Naive thymus-derived CD8-positive, alpha-beta T cell (primary cell): ENCODE data around the gene SKOR1. TPM values are rescaled to one million over a fixed set of nuclear protein-coding genes. Genes with fewer than 3 reads are reported as not detected.

Experiments used
- ATAC-seq, 2 donors: fragments of 150-1000 bp; cut with Tn5 transposase in 1 of 2; sonication (Bioruptor Pico), chemical (Tn5 transposase) in 1 of 2; 1 replicate in 1 of 2; 2 replicates in 1 of 2; pipeline ENCODE4 v1.10.0; 2021; ENCODE audit warnings: mild to moderate bottlenecking in 2 of 2, moderate library complexity in 2 of 2
- POLR2A ChIA-PET: fragments of 350-600 bp; sonication (Branson Sonifier 250); formaldehyde crosslinking; loops from one replicate; lab custom pipeline; 2021; ENCODE audit warnings: antibody characterized with exemption; lab: Charles Lee
- DNase-seq, 10 donors: peaks; one replicate each; pipeline versions ENCODE4 v3.0.0 to v3.0.0-alpha.2; 2020 to 2022
- H3K27ac Mint-ChIP-seq, 10 donors: one replicate each; pipeline ENCODE4 v1.8.0; 2020 to 2022; ENCODE audit warnings: mild to moderate bottlenecking in 10 of 10, mixed read lengths in 10 of 10, moderate library complexity in 4 of 10, inconsistent platforms in 1 of 10
- H3K27me3 Mint-ChIP-seq, 5 donors: one replicate each; pipeline ENCODE4 v1.8.0; 2021 to 2022; ENCODE audit warnings: mixed read lengths in 5 of 5
- H3K36me3 Mint-ChIP-seq, 3 donors: one replicate each; pipeline ENCODE4 v1.8.0; 2020 to 2022; ENCODE audit warnings: mixed read lengths in 3 of 3, mild to moderate bottlenecking in 2 of 3, inconsistent platforms in 1 of 3
- H3K4me1 Mint-ChIP-seq, 4 donors: one replicate each; pipeline ENCODE4 v1.8.0; 2021 to 2022; ENCODE audit warnings: mixed read lengths in 4 of 4
- H3K4me3 Mint-ChIP-seq, 10 donors: one replicate each; pipeline ENCODE4 v1.8.0; 2020 to 2022; ENCODE audit warnings: mild to moderate bottlenecking in 10 of 10, mixed read lengths in 10 of 10, moderate library complexity in 6 of 10, inconsistent platforms in 1 of 10
- H3K9me3 Mint-ChIP-seq, 9 donors: one replicate each; pipeline ENCODE4 v1.8.0; 2020 to 2022; ENCODE audit warnings: mixed read lengths in 9 of 9, mild to moderate bottlenecking in 3 of 9, inconsistent platforms in 1 of 9, moderate library complexity in 1 of 9
- polyA plus RNA-seq, 3 donors: library from polyadenylated mRNA; unstranded; fragments of 300-500 nt; fragmentation: Illumina TruSeq; gene quantifications; one replicate each; pipeline ENCODE4 v1.2.3, GENCODE V29; 2021
- total RNA-seq, 8 experiments: library from RNA in 2 of 8; stranded (reverse) in 2 of 8; gene quantifications; one replicate each; pipeline ENCODE4 v1.2.3 and lab custom pipeline; 2021 to 2026

Gene SKOR1
- total and polyA plus RNA-seq, 5 experiments from 2014 or later = 0.05 to 1.4 (median 1.0) TPM; not detected in 2

GRCh38 chr15:67869701-67870100, 44.4 kb downstream of the SKOR1 start:
- no peak overlapping the region for H3K4me3 Mint-ChIP-seq
- H3K4me1 Mint-ChIP-seq = no peaks in the 10 kb centered on the region
- no peak overlapping the region for H3K27ac Mint-ChIP-seq
- POLR2A ChIA-PET = interaction anchor here (0.5 kb wide), 1 partner anchor 1315 kb away, joined by 4 read pairs; no protein-coding TSS in a partner anchor
- DNase-seq (no peak), ATAC-seq (no peak)
- H3K27me3 Mint-ChIP-seq = peaks cover 2 to 27% (median 8%) of the 10 kb centered on the region in 5 donors
- H3K9me3 Mint-ChIP-seq = peaks cover 0 to 42% (median 21%) of the 10 kb centered on the region in 9 donors
- peaks cover 2 to 28% (median 17%) of the 10 kb centered on the region in 3 donors for H3K36me3 Mint-ChIP-seq

- Mint-ChIP-seq H3K27ac (no peak overlapping the region), H3K36me3 (peaks cover 2 to 28% (median 17%) of the 10 kb centered on the region in 3 donors), H3K4me3 (no peak overlapping the region), H3K4me1 (no peaks in the 10 kb centered on the region), H3K9me3 (peaks cover 0 to 45% (median 21%) of the 10 kb centered on the region in 9 donors), H3K27me3 (peaks cover 0 to 26% (median 5%) of the 10 kb centered on the region in 5 donors)
- no peak for ATAC-seq
- no peak for DNase-seq
- POLR2A ChIA-PET = no interaction called here
Observed at GRCh38 chr15:67870868-67871408, 45.6 kb downstream of the SKOR1 start.

- Mint-ChIP-seq H3K4me1 (no peaks in the 10 kb centered on the region), H3K4me3 (no peak overlapping the region), H3K9me3 (peaks cover 0 to 45% (median 21%) of the 10 kb centered on the region in 9 donors), H3K27me3 (peaks cover 4 to 34% (median 5%) of the 10 kb centered on the region in 5 donors), H3K27ac (no peak overlapping the region), H3K36me3 (peaks cover 2 to 28% (median 17%) of the 10 kb centered on the region in 3 donors)
- ATAC-seq = no peak
- DNase-seq = no peak
- POLR2A ChIA-PET = no interaction called here
Observed at GRCh38 chr15:67873777-67874176, 48.5 kb downstream of the SKOR1 start.

GRCh38 chr15:67878712-67879206, 53.5 kb downstream of the SKOR1 start:
- no peak overlapping the region for H3K4me3 Mint-ChIP-seq
- H3K27me3 Mint-ChIP-seq = peaks cover 2 to 20% (median 5%) of the 10 kb centered on the region in 5 donors
- H3K4me1 Mint-ChIP-seq = peaks cover 7 to 14% (median 12%) of the 10 kb centered on the region in 4 donors
- ATAC-seq (no peak), DNase-seq (no peak)
- H3K27ac Mint-ChIP-seq = no peak overlapping the region
- POLR2A ChIA-PET = no interaction called here
- peaks cover 2 to 4% (median 4%) of the 10 kb centered on the region in 3 donors for H3K36me3 Mint-ChIP-seq
- peaks cover 0 to 13% (median 5%) of the 10 kb centered on the region in 9 donors for H3K9me3 Mint-ChIP-seq

- peaks cover 0 to 5% (median 0%) of the 10 kb centered on the region in 9 donors for H3K9me3 Mint-ChIP-seq
- POLR2A ChIA-PET = no interaction called here
- peaks cover 7 to 17% (median 14%) of the 10 kb centered on the region in 4 donors for H3K4me1 Mint-ChIP-seq
- no peak overlapping the region for H3K4me3 Mint-ChIP-seq
- no peak for ATAC-seq
- peak overlapping the region in 1 of 10 donors; percentile 60 for H3K27ac Mint-ChIP-seq
- H3K27me3 Mint-ChIP-seq = peaks cover 0 to 15% (median 4%) of the 10 kb centered on the region in 5 donors
- no peaks in the 10 kb centered on the region for H3K36me3 Mint-ChIP-seq
- no peak for DNase-seq
Observed at GRCh38 chr15:67879440-67880129, 54.3 kb downstream of the SKOR1 start.

GRCh38 chr15:67880651-67881182, 55.4 kb downstream of the SKOR1 start:
- Mint-ChIP-seq H3K4me3 (no peak overlapping the region), H3K27me3 (peaks cover 4 to 22% (median 8%) of the 10 kb centered on the region in 5 donors), H3K9me3 (no peaks in the 10 kb centered on the region), H3K27ac (no peak overlapping the region), H3K4me1 (peaks cover 7 to 26% (median 21%) of the 10 kb centered on the region in 4 donors), H3K36me3 (no peaks in the 10 kb centered on the region)
- DNase-seq (no peak), ATAC-seq (no peak)
- POLR2A ChIA-PET = no interaction called here

- DNase-seq (peak in 4 of 10 donors; percentile 5 to 45 (median 19)), ATAC-seq (peak; percentile 46 to 76)
- H3K27me3 Mint-ChIP-seq = peaks cover 6 to 19% (median 13%) of the 10 kb centered on the region in 5 donors
- H3K4me1 Mint-ChIP-seq = peaks cover 7 to 26% (median 21%) of the 10 kb centered on the region in 4 donors
- H3K36me3 Mint-ChIP-seq = no peaks in the 10 kb centered on the region
- POLR2A ChIA-PET = interaction anchor here (1.1 kb wide), 1 partner anchor 41 kb away, joined by 3 read pairs; no protein-coding TSS in a partner anchor
- H3K4me3 Mint-ChIP-seq = peak overlapping the region in 4 of 10 donors; percentile 0 to 41 (median 21)
- no peaks in the 10 kb centered on the region for H3K9me3 Mint-ChIP-seq
- H3K27ac Mint-ChIP-seq = peak overlapping the region in 1 of 10 donors; percentile 27
Observed at GRCh38 chr15:67882487-67883233, 57.4 kb downstream of the SKOR1 start.

GRCh38 chr15:67883234-67883773, 58.0 kb downstream of the SKOR1 start:
- Mint-ChIP-seq H3K9me3 (no peaks in the 10 kb centered on the region), H3K4me3 (peak overlapping the region in 1 of 10 donors; percentile 0), H3K27ac (no peak overlapping the region), H3K27me3 (peaks cover 12 to 19% (median 16%) of the 10 kb centered on the region in 5 donors), H3K36me3 (no peaks in the 10 kb centered on the region), H3K4me1 (peaks cover 7 to 26% (median 21%) of the 10 kb centered on the region in 4 donors)
- POLR2A ChIA-PET = interaction anchor here (1.1 kb wide), 1 partner anchor 42 kb away, joined by 3 read pairs; no protein-coding TSS in a partner anchor
- ATAC-seq (no peak), DNase-seq (no peak)

- H3K27me3 Mint-ChIP-seq = peaks cover 13 to 22% (median 18%) of the 10 kb centered on the region in 5 donors
- H3K27ac Mint-ChIP-seq = no peak overlapping the region
- H3K4me3 Mint-ChIP-seq = peak overlapping the region; percentile 41 to 88 (median 70)
- DNase-seq (no peak), ATAC-seq (no peak)
- H3K4me1 Mint-ChIP-seq = peaks cover 7 to 26% (median 21%) of the 10 kb centered on the region in 4 donors
- no peaks in the 10 kb centered on the region for H3K36me3 Mint-ChIP-seq
- POLR2A ChIA-PET = no interaction called here
- H3K9me3 Mint-ChIP-seq = no peaks in the 10 kb centered on the region
Observed at GRCh38 chr15:67884009-67884408, 58.7 kb downstream of the SKOR1 start.
